Stimulated activated CD8-positive, alpha-beta memory T cell treated with anti-CD3 and anti-CD28 coated beads, Interleukin-4, amount 100 ng/mL, for 24 hours (primary cell): ENCODE data around the gene THAP4.
"Not testable (repeated sequence)": the region's sequence is repeated elsewhere in the genome, so short reads cannot be mapped to it uniquely, and the experiment has no call there.

Experiments used
- DNase-seq: peaks from one replicate; pipeline ENCODE4 v3.0.0-alpha.2; 2020; ENCODE audit warnings: low read depth

THAP4 gene

DNA sequence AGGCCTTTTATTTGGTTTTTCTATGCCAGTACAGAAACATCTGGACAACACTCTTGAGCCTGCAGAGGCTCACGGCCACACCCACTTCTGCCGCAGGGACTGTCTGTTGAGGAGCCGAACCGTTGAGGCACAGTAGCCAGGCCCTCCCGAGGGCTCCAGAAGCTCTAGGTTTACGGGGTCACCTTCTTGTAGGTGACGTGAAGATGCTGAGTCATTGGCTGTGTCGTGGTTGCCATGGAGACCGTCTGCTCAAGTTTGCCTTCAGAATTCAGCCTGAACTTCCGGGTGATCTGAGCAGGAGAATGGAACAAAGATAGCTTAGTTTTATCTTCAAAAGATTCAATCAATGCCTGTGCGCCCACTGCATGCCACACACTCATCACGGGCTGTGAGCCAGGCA is 52.5 kb downstream of the THAP4 start:
- no peak for DNase-seq

DNA sequence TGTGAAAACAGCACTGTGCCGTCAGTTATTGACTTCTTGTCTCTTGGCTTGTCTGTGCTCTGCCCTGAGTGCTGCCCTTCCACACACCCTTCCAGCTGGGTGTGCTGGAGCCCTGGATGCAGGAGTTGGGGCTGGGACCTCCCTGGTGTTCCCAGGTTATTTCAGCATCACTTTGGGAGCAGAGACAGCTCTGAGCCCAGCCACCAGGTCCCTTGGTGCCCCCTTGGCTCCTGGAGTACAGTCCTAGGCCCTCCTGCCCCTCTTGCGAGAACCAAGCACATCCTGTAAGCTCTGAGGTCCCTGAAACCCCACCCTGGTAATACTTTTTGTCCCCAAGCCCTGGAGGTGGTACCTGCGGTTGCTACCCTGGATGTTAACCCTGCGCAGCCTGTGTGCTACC is 54.2 kb downstream of the THAP4 start:
- no peak for DNase-seq

DNA sequence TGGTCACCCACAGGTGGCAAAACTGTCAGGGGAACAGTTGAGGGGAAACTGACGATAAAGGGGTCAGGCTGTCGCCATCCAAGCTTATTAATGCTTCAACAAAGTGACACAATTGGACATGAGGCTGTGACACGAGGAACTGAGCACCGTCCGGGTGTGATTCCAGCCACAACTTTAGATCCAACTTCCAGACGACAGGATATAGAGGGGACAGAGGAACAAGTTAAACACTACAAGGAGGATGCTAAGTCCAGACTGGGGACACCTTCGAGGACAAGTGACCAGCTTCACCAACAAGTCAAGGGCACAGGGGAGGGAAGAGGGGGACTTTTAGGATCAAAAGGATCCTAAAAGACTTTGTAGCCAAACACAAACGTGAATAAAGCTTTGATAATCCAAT is 54.6 kb downstream of the THAP4 start:
- DNase-seq = no peak

DNA sequence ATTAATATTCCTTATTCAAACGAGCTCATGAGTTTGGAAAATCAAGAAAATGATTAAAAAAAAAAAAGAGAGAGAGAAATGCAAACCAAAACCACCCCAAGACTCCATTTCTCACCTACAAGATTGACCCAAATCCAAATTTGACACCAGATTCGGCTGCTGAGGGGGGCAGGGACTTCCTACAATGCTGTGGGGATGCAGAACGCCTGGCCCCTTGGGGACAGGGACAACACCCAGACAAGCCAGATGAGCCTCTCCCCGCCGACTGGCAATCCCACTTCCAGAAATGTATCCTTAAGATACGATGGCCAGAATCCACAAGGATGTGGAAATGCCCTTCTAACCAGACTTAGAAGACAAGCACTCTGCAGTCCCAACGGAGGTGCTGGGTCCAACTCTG is 57.7 kb downstream of the THAP4 start:
- no peak for DNase-seq

DNA sequence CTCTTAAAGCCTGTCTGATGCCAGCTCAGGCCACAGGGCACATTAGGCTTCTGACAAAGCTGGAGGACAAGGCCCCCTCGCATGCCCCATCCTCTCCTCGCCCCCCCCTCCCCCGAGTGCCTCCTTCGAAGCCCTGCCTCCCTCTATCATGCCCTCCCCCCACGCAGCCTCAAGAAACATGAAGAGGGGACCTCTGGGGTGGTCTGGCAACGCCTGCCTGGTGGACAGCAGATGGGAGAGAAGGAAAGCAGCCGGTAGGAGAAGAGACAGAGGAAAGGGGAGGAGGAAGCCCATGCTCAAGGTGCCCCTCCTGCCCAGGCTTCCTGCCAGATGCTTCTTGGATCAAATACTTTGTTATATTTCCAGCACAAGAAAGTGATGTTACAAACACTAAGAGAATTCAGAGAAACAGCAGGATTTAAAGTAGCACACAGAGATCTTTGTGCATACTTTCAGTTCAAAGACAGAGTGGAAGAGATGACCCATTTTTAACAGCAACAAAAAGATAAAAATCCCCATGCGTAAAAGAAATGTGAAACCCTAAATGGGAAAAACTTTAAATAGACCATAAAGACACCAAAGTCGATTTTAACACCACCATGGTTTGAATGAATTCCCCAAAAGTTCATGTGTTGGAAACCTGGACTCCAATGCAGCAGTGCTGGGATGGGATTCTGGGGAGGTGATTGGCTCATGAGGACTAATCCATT is 59.4 kb downstream of the THAP4 start:
- no peak for DNase-seq

DNA sequence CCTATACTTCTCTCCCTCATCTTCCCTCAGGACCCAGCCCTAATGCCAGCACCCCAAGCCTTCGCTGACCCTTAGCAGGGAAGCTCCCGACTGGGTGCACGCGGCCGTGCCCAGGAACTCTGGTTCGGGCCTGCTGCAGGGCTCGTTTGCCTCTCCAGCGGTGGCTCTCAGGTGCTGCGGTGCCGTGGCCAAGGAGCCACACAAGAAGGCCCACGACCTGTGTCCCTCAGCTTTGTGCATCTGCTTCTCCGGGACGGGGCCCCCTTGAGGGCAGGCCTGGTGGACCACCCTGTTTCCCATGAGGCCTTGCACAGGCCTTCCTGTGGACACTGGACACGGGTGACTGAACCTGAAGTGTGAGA is 60.7 kb downstream of the THAP4 start:
- DNase-seq = no peak

DNA sequence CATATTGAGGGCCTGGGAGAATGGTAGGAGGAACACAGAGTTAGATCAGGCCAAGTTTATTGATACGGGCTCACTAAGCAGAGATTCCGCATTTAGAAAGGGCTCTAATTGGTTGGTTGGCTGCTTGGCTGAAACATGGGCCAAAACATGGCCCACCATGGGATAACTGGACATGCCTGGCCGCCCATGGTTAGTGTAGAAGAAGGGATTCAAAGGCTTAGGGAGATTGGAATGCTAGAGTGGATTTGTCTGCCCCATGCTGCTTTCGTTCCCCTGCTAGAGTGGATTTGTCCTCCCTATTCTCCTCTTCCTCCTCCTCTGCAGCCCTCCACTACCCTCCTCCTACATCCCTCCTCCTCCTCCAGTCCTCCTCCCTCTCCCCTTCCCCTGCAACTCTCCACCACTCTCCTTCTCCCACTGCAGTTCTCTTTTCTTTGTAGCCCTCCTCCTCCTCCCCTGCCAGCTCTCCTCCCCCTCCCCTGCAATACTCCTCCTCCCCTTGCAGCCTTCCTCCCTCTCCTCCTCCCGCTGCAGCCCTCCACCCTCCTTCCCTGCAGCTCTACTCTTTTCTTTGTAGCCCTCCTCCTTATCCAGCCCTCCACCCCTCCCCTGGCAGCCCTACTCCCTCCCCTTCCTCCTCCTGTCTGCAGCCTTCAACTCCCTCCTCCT is 61.2 kb downstream of the THAP4 start:
- DNase-seq = no peak

DNA sequence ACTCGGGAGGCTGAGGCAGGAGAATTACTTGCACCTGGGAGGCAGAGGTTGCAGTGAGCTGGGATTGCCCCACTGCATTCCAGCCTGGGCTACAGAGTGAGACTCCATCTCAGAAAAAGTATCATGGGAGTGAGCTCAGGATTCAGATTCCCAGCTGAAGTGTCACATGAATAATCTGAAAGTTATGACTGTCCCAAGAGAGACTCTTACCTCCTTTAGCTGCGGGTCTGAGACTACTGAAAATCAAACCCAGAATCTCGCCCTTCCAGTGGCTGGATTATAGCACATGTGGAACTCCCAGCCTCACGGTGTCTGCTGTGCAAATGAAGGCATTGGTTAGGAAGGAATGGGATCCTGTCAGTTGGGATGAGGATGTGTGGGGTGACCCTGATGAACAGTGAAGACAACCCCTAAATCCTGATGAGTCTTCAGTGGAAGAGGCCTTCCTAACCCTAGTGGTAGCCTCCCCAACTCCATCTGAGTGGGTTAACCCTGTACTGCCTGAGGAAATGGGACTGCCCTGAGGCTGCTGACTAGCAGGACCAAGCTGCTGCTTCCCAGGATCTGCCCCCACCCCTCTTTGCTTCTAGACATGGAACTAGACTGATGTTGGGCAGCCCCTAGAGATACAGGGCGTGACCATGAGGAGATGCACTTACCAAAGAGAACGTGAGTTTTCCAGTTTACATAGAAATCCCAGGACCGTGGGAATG is 61.9 kb downstream of the THAP4 start:
- no peak for DNase-seq

DNA sequence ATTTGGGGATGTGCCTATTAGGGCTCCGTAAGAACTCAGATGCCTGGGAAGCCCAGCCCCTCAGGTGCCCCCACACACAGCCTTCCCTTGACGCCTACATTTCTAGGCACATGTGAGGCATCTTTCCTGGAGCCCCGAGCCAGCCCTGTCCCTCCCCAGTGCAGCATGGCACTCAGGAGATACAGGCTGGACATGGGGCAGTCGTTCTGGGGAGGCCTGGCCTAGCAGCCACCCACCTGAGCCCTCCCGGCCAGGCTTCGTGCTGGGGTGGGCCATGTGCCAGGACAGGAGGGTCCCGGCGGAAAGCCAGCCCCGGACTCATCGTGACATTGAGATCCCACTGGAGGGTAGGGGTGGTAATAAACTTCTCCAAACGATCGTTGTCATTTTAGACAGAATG is 63.2 kb downstream of the THAP4 start:
- no peak for DNase-seq

DNA sequence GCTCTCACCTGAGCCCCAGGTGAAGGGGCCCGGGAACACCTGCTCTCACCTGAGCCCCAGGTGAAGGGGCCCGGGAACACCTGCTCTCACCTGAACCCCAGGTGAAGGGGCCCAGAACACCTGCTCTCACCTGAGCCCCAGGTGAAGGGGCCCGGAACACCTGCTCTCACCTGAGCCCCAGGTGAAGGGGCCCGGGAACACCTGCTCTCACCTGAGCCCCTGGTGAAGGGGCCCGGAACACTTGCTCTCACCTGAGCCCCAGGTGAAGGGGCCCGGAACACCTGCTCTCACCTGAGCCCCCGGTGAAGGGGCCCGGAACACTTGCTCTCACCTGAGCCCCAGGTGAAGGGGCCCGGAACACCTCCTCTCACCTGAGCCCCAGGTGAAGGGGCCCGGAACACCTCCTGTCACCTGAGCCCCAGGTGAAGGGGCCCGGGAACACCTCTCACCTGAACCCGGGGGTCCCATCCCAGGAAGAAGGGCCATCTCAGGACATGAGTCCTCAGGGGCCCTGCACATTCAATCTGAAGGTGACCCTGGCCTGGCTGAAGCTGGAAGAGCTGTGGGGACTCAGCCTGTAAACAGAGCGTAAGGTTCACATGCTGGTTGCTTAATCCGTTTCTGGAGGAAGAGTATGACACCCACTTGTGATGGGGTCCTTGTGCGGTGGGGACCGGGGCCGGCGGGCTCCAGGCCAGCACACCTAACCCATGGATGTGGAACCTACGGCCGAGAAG is 63.9 kb downstream of the THAP4 start:
- DNase-seq = not testable (repeated sequence)

DNA sequence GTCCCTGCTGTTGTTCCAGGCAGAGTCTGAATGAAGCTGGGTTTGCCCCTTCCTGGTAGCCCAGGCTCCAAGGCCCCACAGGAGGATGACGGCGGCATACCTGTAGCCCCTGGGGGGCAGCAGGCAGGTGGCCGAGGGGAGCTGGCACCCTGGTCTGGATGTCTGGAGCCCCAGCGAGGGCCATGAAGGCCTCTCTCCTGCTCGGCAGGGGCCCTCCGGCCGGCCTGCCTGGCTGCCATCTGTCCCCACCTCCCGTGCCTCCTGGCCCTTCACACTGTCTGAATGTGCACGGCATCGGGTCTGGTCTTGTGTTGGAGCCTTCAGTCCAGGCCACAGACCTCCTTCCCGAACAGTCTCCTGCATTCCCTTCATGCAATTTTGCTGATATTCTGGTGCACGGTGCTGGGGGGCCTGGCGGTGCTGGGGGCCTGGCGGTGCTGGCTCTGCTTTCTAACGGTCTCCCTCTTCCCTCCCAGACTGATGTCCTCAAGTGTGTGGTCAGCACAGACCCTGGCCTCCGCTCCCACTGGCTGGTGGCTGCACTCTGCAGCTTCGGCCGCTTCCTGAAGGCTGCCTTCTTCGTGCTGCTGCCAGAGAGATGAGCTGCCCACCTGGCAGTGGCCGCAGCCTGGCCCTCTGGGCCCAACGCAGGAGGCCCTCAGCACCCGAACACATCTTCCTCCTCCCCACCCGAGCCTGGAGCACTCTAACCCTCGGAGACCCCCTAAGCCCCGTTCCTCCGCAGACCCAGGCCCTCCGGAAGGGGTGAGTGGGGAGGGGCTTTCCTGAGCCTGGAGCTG is 64.9 kb downstream of the THAP4 start:
- DNase-seq = no peak

DNA sequence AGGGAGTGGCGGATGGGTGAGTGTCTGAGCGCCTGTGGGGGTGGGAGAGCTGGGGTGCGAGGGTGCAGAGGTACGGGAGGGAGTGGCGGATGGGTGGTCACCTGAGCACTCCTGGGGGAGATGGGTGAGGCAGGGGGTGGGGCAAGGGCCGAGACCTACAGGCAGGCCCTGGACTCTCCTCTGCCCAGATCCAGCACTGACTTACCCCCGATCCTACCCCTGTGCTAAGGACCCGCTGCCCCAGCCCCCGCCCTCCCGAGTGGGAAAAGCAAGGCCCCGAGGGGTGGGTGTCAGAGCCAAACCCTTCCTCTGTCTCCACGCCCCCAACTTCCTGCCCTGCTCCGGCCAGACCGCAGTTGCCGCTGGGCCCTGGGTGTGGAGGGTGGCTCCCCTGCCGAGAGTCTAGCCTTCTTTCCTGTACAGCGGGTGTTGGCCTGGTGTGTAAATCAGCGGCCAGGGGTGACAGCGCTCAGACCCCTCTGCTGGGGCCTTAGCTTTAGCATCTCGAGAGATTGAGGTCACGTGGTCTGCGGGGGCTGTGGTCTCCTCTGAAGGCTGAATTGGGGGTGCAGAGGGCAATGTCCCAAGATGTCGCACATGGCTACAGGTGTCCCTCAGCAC is 65.9 kb downstream of the THAP4 start:
- no peak for DNase-seq

DNA sequence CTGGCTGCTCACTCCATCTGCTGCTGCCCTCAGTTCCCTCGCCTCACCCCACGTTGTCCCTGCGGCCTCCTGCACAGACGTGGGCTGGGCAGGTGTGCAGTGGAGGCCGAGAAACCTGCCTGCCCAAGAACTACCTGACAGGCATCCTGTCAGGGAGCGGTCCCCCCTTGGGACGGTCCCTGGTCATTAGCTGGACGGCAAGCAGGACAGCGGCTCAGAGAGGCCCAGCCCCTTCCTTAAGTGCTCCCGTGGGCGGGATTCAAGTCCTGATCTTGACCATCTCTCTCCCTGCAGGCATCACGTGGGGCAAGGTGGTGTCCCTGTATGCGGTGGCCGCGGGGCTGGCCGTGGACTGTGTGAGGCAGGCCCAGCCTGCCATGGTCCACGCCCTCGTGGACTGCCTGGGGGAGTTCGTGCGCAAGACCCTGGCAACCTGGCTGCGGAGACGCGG is 67.1 kb downstream of the THAP4 start:
- DNase-seq = no peak

DNA sequence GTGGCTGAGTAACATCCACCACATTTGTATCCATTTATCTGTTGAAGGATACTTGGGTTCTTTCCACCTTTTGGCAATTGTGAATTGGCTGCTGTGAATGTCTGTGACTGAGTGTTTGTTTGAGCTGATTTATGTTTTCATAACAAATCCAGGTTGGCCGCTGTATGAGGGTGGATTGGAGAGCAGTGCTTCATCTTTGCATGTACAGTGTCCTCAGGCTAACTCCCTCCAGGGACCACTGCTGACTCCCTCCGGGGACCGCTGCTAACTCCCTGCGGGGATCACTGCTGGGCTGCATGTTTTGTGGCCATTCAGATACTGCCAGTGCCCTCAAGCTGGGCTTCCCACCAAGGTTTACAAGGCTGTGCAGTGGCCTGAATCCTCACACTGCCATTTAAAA is 68.2 kb downstream of the THAP4 start:
- DNase-seq = no peak

DNA sequence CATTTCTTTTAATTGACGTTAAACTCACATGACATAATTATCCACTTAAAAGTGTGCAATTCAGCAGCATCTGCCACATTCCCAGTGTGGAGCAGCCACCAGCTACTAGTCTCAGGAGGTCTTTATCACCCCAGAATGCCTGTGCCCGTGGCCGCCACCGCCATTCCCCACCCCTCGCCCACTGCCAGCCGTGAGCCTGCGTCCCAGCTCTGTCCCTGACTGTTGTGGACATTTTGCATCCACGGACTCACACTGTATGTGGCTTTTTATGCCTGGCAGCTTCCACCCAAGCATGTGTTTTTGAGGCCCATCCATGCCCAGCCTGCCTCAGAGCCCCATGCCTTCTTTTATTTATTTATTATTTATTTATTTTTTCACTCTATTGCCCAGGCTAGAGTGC is 69.2 kb downstream of the THAP4 start:
- DNase-seq = no peak

DNA sequence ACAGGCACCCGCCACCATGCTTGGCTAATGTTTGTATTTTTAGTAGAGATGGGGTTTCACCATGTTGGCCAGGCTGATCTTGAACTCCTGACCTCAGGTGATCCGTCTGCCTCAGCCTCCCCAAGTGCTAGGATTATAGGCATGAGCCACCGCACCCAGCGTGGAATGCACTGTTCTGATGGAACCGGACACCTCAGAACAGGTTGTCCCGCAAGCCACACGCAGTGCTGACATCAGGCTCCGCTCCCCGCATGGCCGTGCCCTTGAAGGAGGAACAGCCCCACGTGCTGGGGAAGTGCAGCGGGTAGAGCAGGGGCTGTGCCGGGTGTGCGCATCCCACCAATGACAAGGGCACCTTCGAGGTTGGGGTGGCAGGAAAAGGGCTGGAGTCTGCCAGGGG is 69.7 kb downstream of the THAP4 start:
- not testable (repeated sequence) for DNase-seq

DNA sequence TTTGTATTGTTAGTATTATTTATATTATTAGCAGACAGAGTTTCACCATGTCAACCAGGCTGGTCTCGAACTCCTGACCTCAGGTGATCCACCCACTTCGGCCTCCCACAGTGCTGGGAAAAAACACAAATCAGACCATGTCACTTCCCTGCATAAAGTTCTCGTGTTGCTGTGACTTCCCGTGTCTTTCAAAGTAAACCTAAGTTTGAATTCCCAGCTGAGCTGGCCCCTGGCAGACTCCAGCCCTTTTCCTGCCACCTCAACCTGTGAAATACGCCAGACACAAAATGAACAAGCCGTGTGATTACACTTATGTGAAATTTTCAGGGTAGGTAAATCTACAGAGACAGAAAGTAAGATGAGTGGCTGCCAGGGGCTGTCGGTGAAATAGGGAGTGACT is 70.5 kb downstream of the THAP4 start:
- no peak for DNase-seq

DNA sequence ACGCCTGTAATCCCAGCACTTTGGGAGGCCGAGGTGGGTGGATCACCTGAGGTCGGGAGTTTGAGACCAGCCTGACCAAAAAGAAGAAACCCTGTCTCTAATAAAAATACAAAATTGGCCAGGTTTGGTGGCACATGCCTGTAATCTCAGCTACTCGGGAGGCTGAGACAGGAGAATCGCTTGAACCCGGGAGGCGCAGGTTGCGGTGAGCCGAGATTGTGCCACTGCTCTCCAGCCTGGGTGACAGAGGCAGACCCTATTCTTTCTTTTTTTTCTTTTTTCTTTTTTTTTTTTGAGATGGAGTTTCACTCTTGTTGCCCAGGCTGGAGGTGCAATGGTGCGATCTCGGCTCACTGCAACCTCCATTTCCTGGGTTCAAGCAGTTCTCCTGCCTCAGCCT is 70.9 kb downstream of the THAP4 start:
- not testable (repeated sequence) for DNase-seq

DNA sequence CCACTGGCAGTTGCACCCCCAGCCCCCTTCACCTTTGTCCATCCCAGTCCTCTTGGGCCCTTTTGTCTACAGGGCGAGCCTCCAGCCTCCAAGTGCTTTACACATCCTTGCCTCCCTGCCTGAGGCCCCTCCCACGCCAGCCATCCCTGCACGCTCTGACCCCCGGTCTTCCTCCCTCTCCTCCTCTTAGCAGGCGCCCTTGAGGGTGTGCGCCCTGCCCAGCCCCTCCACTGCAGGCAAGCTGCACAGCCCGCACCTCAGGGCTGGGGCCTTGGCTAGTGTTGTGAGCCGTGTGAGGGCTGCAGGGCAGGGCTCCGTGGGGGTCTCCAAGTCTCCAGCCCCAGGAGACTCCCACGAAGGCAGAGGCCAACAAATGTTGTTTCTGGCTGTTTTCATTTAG is 71.5 kb downstream of the THAP4 start:
- no peak for DNase-seq

DNA sequence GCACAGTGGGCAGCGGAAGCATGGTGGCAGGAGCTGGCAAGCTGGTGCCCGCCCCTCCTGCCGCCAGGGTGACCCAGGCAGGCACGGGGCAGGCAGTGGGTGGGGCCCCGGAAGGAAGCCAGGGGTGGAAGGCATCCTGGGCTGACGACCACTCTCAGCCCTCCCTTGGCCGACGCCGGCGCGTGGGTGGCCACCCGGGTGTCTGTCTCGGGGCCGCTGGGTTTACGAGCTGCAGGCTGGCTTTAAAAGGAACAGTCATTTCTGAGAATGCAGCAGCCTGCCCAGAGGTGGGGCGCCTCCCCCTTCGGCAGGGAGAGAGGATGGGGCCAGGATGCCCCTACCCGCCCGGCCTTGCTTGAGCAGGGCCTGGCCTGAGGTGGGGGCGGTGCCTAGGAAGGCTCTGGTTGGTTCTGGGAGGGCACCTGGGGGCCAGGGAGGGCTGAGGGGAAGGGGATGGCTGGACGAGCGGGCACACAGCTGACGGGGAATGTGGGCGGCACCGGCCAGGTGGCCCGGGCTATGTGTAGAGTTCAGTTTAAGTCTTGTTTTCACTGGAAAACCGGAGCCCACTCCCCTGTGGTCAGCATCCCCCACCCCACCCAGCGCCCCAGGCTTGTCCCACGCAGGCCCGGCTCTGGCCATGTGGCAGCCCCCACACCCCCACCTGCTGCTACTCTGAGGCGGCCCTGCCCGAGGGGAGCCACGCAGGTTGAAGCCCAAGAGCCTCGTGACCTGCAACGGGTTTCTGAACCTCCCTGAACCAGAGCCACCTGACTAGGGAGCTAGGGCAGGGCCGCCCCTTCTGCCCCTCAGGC is 72.2 kb downstream of the THAP4 start:
- DNase-seq = no peak
